Measurements from ENCODE around the gene LRRK1.

LRRK1 gene

DNA sequence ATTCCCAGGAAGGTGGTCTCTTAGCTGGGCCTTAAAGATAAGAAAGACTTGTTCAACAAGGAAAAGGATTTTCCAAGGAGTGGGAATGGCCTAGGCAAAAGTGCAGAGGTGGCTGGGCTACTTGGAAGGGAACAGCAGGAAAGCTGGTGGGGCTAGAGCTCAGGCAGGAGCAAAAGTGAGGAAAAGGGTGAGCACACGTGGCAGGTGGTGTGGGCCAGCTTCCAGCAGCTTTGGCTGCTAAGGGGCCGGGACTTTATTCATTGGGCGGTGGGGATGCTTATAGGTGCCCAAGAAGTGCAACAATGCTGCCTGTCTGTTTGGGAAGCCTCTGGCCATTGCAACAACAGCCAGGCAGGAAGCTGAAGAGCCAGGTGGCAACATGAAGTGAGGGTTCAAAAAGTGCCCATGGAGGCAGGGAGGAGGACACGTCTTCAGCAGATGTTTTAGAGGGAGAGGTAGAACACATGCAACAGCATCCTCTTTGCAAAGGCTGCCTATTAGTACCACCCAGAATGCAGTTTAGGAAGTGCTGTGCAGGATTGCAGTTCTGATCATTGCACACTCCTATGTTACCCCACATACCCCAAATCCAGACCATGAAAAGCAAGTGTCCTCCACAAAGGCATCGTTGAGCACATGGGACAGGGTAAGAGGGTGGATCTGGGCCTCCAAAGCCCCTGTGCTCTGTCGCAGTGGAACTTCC lies 25.7 kb upstream of the LRRK1 start:
- H3K27ac ChIP-seq, result peak overlapping the region; percentile 98
- TF ChIP-seq, protein P1, sequence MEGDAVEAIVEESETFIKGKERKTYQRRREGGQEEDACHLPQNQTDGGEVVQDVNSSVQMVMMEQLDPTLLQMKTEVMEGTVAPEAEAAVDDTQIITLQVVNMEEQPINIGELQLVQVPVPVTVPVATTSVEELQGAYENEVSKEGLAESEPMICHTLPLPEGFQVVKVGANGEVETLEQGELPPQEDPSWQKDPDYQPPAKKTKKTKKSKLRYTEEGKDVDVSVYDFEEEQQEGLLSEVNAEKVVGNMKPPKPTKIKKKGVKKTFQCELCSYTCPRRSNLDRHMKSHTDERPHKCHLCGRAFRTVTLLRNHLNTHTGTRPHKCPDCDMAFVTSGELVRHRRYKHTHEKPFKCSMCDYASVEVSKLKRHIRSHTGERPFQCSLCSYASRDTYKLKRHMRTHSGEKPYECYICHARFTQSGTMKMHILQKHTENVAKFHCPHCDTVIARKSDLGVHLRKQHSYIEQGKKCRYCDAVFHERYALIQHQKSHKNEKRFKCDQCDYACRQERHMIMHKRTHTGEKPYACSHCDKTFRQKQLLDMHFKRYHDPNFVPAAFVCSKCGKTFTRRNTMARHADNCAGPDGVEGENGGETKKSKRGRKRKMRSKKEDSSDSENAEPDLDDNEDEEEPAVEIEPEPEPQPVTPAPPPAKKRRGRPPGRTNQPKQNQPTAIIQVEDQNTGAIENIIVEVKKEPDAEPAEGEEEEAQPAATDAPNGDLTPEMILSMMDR (conservative IDR thresholded peaks at IDR 0.05), result no peak

DNA sequence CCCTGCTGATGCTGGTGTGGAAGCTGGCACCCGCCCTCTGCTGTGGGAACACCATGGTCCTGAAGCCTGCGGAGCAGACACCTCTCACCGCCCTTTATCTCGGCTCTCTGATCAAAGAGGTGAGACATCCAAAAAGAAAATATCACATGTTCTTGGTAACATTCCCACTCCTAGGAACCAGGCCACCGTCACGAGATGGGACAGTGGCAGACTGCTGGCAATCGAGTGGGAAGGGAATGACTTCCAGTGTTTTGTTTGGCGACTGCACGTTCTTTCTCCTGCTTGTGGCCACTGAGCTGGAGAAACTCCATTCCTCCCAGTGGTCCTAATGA lies 25.2 kb upstream of the LRRK1 start:
- peak overlapping the region; percentile 98 for H3K27ac ChIP-seq
- TF ChIP-seq, protein P1 (conservative IDR thresholded peaks at IDR 0.05), result no peak

DNA sequence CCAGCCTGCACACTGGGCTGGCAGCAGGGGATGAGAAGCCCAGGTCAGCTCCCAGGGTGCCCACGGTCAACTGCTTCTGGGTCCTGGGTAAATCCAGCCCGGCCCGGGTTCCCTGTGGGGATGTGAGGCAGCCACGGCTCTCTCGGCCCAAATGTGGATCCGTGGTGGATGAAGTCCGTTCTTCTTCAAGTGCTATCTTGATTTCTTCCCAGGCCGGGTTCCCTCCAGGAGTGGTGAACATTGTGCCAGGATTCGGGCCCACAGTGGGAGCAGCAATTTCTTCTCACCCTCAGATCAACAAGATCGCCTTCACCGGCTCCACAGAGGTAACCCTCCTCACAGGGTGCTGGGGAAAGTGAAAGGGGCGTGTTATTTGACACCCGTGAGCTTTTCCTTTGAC lies 23.4 kb upstream of the LRRK1 start:
- TF ChIP-seq, protein P1 (conservative IDR thresholded peaks at IDR 0.05), result no peak
- peak overlapping the region; percentile 98 for H3K27ac ChIP-seq

DNA sequence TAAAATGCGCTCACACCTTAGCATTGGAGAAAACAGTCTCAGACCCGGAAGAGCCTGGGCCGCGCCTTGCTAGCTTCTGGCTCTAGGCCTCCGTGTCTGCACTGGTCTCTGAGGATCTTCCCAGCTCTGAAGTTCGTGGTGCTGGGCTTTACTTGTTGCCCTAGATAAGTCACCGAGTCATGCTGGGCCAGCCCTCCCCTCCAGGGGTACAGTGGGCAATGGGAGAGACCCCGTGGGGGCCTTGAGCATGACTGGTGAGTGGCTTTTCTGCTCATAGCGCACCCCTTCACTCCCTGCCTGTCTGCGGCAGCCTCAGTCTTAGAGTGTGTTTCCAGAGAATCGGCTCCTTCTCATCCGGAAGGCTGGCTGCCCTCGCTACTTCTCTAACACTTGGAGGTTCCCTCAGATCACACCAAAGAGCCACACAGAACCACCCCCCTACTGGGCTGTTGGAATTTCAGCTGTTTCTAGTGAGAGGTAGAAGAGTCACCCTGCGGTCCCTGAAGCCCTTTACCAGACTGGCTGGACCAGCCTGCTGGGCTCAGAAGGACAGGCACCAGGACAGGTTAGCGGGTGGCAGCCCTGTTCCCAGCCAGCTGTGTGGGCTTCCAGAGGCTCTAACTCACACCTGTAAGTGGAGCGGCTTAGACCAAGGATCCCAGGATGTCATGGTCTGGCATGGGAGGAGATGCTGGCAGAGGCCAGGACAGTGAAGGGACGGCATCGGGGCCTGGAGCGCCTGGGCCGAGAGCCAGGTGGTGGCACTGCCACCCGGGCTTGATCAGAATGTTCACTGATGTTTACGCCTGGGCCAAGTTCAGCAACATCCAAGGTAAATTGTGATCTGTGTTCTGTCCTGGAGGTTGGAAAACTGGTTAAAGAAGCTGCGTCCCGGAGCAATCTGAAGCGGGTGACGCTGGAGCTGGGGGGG lies 21.7 kb upstream of the LRRK1 start:
- peak overlapping the region; percentile 98 for H3K27ac ChIP-seq
- TF ChIP-seq, protein P1 (conservative IDR thresholded peaks at IDR 0.05), result no peak; the same call in 1 of the 2 replicates

DNA sequence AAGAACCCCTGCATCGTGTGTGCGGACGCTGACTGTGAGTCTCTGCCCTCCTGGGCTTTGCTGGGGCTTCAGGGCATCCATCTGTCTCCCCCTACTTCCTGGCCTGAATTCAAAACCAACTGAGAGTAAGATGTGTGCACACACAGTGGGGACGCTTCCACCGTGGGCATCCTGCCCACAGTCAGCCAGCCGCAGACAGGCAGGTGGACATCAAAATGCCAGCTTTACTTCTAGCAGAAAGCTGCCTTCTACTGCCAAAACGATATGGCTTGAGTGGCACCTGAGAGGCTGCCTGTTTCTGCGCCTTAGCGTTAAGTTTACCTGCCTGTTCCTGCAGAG lies 21.0 kb upstream of the LRRK1 start:
- peak overlapping the region; percentile 98 for H3K27ac ChIP-seq
- TF ChIP-seq, protein P1 (conservative IDR thresholded peaks at IDR 0.05), result no peak

DNA sequence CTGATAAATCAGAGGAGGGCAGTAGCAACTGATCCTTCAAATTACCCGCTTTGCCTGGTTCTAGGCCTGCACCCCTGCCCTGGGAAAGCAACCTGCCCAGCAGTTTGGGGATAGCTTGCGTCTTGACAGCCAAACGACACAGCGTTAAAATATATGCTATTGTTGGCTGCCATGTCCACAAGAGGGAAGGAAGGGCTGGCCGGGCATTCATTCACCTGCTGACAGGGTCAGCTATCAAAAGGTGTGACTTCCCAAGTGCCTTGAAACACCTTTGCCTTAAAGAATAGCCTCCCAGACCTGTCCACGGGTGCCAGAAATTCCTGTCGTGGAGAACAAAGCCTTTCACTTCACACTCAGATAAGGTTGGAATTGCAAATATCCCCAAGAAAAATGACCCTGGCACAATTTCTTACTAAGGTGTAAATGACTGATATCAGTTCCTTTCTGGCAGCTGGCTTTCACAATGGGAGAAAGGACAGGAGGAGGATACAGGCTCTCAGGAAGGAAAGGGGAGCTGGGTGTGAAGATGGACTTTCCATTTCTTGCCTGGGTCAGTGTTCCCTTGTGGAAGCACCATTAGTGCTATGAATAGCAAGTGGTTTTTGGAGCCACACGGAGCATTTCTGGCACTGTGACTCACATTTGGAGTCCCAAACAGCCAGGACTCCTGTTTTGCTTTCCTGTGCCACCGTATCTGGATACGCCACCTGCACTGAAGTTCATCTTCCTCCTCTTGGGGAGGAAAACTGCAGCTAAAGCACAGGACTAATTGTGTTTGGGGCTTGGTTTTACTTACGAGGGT lies 20.3 kb upstream of the LRRK1 start:
- TF ChIP-seq, protein P1 (conservative IDR thresholded peaks at IDR 0.05), result no peak

DNA sequence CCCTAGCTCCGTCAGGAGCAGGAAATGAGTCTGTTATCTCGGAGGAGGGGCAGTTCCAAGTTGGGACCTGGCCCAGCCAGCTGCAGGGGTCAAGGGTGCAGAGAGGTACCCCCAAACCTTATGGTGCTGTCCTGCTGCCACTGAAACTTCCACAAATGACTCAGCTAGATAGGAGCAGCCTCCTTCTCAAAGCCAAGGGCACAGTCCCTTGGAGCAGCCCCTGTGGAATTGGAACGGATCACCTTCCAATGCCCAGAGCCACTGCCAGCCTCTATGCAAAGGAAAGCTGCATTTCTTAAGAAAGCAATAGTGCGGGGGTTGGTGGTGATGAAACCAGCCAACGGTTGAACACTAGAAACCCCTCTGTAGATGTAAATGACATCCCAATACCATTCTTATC lies 19.6 kb upstream of the LRRK1 start:
- TF ChIP-seq, protein P1 (conservative IDR thresholded peaks at IDR 0.05), result no peak
- peak overlapping the region; percentile 98 for H3K27ac ChIP-seq

More for the DNA sequence above, 20.3 kb upstream of the LRRK1 start:
- H3K27ac ChIP-seq, result peak overlapping the region; percentile 98

Data from VCaP (cell line).